AG09309 (cell line): ENCODE results near the gene ADAM17.
"Not testable (repeated sequence)": the region's sequence is repeated elsewhere in the genome, so short reads cannot be mapped to it uniquely, and the experiment has no call there.

Source experiments
- DNase-seq: peaks from one replicate; pipeline ENCODE4 v3.0.0-alpha.2; 2010; ENCODE audit warnings: low read depth
- H3K4me3 ChIP-seq: 2 replicates; pipeline ENCODE4 v1.5.1; 2011; ENCODE audit warnings: mild to moderate bottlenecking, low read depth, low read length, moderate library complexity; ENCODE audit not compliant: control insufficient read depth
- TF ChIP-seq, protein P1 (sequence below): IDR thresholded peaks from 2 replicates; pipeline ENCODE4 v1.5.1; 2011; ENCODE audit warnings: mild to moderate bottlenecking, low read depth, low read length, inconsistent platforms; ENCODE audit not compliant: insufficient read depth, control insufficient read depth; ENCODE audit errors: missing control alignments

ADAM17 gene

GRCh38 chr2:9555297-9556120 lies at the start of gene ADAM17:
ADAM17 (minus strand) TSS chr2:9555830; CDS start chr2:9555605, 225 bp downstream.
- TF ChIP-seq, protein P1, sequence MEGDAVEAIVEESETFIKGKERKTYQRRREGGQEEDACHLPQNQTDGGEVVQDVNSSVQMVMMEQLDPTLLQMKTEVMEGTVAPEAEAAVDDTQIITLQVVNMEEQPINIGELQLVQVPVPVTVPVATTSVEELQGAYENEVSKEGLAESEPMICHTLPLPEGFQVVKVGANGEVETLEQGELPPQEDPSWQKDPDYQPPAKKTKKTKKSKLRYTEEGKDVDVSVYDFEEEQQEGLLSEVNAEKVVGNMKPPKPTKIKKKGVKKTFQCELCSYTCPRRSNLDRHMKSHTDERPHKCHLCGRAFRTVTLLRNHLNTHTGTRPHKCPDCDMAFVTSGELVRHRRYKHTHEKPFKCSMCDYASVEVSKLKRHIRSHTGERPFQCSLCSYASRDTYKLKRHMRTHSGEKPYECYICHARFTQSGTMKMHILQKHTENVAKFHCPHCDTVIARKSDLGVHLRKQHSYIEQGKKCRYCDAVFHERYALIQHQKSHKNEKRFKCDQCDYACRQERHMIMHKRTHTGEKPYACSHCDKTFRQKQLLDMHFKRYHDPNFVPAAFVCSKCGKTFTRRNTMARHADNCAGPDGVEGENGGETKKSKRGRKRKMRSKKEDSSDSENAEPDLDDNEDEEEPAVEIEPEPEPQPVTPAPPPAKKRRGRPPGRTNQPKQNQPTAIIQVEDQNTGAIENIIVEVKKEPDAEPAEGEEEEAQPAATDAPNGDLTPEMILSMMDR: peak; percentile 56
- peak; percentile 85 for DNase-seq
- peak within 1 kb of the TSS; percentile 84 for H3K4me3 ChIP-seq

GRCh38 chr2:9602412-9602811 lies 46.8 kb upstream of the ADAM17 start:
- DNase-seq: no peak
- TF ChIP-seq, protein P1: no peak

GRCh38 chr2:9601397-9601796 lies 45.8 kb upstream of the ADAM17 start:
- DNase-seq: no peak
- TF ChIP-seq, protein P1: no peak
- no peak overlapping the region for H3K4me3 ChIP-seq

More at GRCh38 chr2:9602412-9602811, 46.8 kb upstream of the ADAM17 start:
- H3K4me3 ChIP-seq: no peak overlapping the region

- TF ChIP-seq, protein P1: no peak
- DNase-seq: no peak
- no peak overlapping the region for H3K4me3 ChIP-seq
Observed at GRCh38 chr2:9599430-9599829, 43.8 kb upstream of the ADAM17 start.

GRCh38 chr2:9596621-9597311 lies 41.1 kb upstream of the ADAM17 start:
- TF ChIP-seq, protein P1: no peak
- no peak for DNase-seq
- no peak overlapping the region for H3K4me3 ChIP-seq

GRCh38 chr2:9595746-9596145 lies 40.1 kb upstream of the ADAM17 start:
- no peak overlapping the region for H3K4me3 ChIP-seq
- TF ChIP-seq, protein P1: no peak
- no peak for DNase-seq

- not testable (repeated sequence) for DNase-seq, H3K4me3 ChIP-seq
Observed at GRCh38 chr2:9595256-9595655, 39.6 kb upstream of the ADAM17 start.
